ENCODE results near the gene PTPN22. TPM values are rescaled to one million over a fixed set of nuclear protein-coding genes. Genes with fewer than 3 reads are reported as not detected.

The PTPN22 gene
- polyA plus RNA-seq, 3 donors = 9.7 to 43.7 (median 29.7) TPM

GRCh38 chr1:113797472-113797871, 74.0 kb downstream of the PTPN22 start:
- Mint-ChIP-seq H3K4me3 (no peak overlapping the region), H3K36me3 (peaks cover 44 to 55% of the 10 kb centered on the region in 2 donors), H3K9me3 (no peaks in the 10 kb centered on the region), H3K27ac (no peak overlapping the region), H3K27me3 (ENCODE audit: low read depth in 3 of 3) (no peaks in the 10 kb centered on the region), H3K4me1 (peaks cover 6% of the 10 kb centered on the region)
- TF ChIP-seq, protein P1, sequence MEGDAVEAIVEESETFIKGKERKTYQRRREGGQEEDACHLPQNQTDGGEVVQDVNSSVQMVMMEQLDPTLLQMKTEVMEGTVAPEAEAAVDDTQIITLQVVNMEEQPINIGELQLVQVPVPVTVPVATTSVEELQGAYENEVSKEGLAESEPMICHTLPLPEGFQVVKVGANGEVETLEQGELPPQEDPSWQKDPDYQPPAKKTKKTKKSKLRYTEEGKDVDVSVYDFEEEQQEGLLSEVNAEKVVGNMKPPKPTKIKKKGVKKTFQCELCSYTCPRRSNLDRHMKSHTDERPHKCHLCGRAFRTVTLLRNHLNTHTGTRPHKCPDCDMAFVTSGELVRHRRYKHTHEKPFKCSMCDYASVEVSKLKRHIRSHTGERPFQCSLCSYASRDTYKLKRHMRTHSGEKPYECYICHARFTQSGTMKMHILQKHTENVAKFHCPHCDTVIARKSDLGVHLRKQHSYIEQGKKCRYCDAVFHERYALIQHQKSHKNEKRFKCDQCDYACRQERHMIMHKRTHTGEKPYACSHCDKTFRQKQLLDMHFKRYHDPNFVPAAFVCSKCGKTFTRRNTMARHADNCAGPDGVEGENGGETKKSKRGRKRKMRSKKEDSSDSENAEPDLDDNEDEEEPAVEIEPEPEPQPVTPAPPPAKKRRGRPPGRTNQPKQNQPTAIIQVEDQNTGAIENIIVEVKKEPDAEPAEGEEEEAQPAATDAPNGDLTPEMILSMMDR (IDR thresholded peaks at IDR 0.05) = no peak
- Histone ChIP-seq H3K4me3 (replicated peaks in 1 of 3; ENCODE audit: low read depth in 2 of 3, low read length in 3 of 3) (no peak overlapping the region), H3K27ac (ENCODE audit: low read depth in 1 of 2, low read length in 2 of 2) (peak overlapping the region in 1 of 2 donors; percentile 28), H3K36me3 (replicated peaks in 1 of 2; ENCODE audit: control insufficient read depth in 1 of 2, insufficient read depth in 2 of 2, low read length in 2 of 2) (peaks cover 39 to 52% of the 10 kb centered on the region in 2 donors), H3K9me3 (replicated peaks in 1 of 2; ENCODE audit: control insufficient read depth in 1 of 2, insufficient read depth in 1 of 2, low read length in 2 of 2) (no peaks in the 10 kb centered on the region), H3K4me1 (ENCODE audit: control insufficient read depth in 1 of 2, insufficient read depth in 2 of 2, low read length in 2 of 2) (no peaks in the 10 kb centered on the region), H3K27me3 (ENCODE audit: control insufficient read depth in 2 of 2, insufficient read depth in 2 of 2, low read length in 2 of 2) (no peaks in the 10 kb centered on the region), H3K79me2 (ENCODE audit: insufficient read depth, low read length) (peaks cover 90% of the 10 kb centered on the region), H4K20me1 (ENCODE audit: insufficient read depth, low read length) (peaks cover 59% of the 10 kb centered on the region), H3K4me2 (replicated peaks; ENCODE audit: extremely low read depth, low read length, poor library complexity, severe bottlenecking) (no peak overlapping the region), H3K9ac (ENCODE audit: insufficient read depth, low read length, poor library complexity, severe bottlenecking) (no peak overlapping the region), H2AFZ (ENCODE audit: insufficient read depth, low read depth, low read length, poor library complexity, severe bottlenecking) (no peak overlapping the region)
- intact Hi-C loops (cut with micrococcal nuclease) = no loop called here
- DNase-seq = no peak
- WGBS (ENCODE audit: insufficient coverage) = no CpG with 5 or more reads among the region's 4 CpGs

DNA sequence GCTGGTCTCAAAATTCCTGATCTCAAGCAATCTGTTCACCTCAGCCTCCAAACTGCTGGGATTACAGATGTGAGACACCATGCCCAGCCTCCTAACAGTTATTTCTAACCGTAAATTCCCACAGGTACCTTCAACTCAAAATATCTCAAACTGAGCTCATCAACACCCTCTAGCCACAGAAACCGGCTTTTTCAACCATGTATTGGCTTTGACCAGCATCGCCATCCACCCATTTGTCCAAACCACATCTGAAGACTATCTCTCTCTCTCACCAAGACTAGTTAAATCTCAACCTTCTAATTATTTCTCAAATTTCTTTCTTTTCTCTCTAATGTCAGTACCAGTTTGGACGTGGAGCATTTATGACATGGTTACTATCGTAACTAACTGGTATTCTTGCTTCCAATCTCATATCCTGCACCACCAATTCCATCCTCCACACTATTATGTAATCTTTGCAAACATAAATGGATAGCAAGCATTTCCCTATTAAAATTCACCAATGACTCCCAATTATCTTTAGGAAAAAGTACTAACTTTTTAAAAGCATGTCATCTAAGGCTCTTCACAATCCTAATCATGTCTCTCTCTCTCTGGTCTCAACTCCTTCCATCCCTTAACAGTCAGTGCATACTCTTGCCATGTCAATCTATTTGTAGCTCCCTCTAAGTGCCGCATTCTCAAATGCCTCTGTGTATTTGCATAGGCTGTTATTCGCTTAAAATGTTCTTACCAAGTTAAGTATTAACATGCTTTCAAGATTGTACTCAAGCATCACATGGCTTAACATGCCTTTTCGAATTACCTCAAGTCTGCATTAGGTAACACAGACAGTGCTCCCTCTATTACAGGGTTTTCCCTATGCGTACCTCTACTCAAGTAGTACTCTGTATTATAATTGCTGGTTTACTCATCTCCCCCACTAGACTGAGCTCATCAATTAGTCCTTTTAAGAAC, 77.4 kb downstream of the PTPN22 start:
- Histone ChIP-seq H3K9me3 (replicated peaks in 1 of 2; ENCODE audit: control insufficient read depth in 1 of 2, insufficient read depth in 1 of 2, low read length in 2 of 2) (no peaks in the 10 kb centered on the region), H3K79me2 (ENCODE audit: insufficient read depth, low read length) (peaks cover 85% of the 10 kb centered on the region), H3K4me1 (ENCODE audit: control insufficient read depth in 1 of 2, insufficient read depth in 2 of 2, low read length in 2 of 2) (no peaks in the 10 kb centered on the region), H3K27ac (ENCODE audit: low read depth in 1 of 2, low read length in 2 of 2) (no peak overlapping the region), H3K4me3 (replicated peaks in 1 of 3; ENCODE audit: low read depth in 2 of 3, low read length in 3 of 3) (no peak overlapping the region), H3K4me2 (replicated peaks; ENCODE audit: extremely low read depth, low read length, poor library complexity, severe bottlenecking) (no peak overlapping the region), H2AFZ (ENCODE audit: insufficient read depth, low read depth, low read length, poor library complexity, severe bottlenecking) (no peak overlapping the region), H3K9ac (ENCODE audit: insufficient read depth, low read length, poor library complexity, severe bottlenecking) (no peak overlapping the region), H4K20me1 (ENCODE audit: insufficient read depth, low read length) (peaks cover 53% of the 10 kb centered on the region), H3K27me3 (ENCODE audit: control insufficient read depth in 2 of 2, insufficient read depth in 2 of 2, low read length in 2 of 2) (no peaks in the 10 kb centered on the region), H3K36me3 (replicated peaks in 1 of 2; ENCODE audit: control insufficient read depth in 1 of 2, insufficient read depth in 2 of 2, low read length in 2 of 2) (peaks cover 46 to 65% of the 10 kb centered on the region in 2 donors)
- WGBS (ENCODE audit: insufficient coverage) = 94% methylated on average over 4 of the region's 9 CpGs
- peak overlapping the region in 2 of 7 donors; percentile 27 to 32 for H3K27ac Mint-ChIP-seq
- H3K9me3 Mint-ChIP-seq = no peaks in the 10 kb centered on the region
- peaks cover 3% of the 10 kb centered on the region for H3K4me1 Mint-ChIP-seq
- TF ChIP-seq, protein P1 (IDR thresholded peaks at IDR 0.05) = no peak
- intact Hi-C loops (cut with micrococcal nuclease) = no loop called here
- DNase-seq = no peak
- H3K36me3 Mint-ChIP-seq = peaks cover 53 to 63% of the 10 kb centered on the region in 2 donors
- no peaks in the 10 kb centered on the region for H3K27me3 Mint-ChIP-seq (ENCODE audit: low read depth in 3 of 3)
- H3K4me3 Mint-ChIP-seq = no peak overlapping the region

Data from CD14-positive monocyte (primary cell).